SK-N-MC (cell line): ENCODE data around the gene PYCARD.

Experiments
- EZH2 ChIP-seq: fragments of 200-600 bp; sonication (generic); IDR thresholded peaks from one replicate; pipeline ENCODE4 v1.6.1; 2017; ENCODE audit warnings: antibody characterized with exemption
- POLR2AphosphoS5 ChIP-seq: IDR thresholded peaks from 2 replicates; pipeline ENCODE4 v1.6.1; 2012; ENCODE audit warnings: mild to moderate bottlenecking, low read depth, low read length, borderline replicate concordance

DNA sequence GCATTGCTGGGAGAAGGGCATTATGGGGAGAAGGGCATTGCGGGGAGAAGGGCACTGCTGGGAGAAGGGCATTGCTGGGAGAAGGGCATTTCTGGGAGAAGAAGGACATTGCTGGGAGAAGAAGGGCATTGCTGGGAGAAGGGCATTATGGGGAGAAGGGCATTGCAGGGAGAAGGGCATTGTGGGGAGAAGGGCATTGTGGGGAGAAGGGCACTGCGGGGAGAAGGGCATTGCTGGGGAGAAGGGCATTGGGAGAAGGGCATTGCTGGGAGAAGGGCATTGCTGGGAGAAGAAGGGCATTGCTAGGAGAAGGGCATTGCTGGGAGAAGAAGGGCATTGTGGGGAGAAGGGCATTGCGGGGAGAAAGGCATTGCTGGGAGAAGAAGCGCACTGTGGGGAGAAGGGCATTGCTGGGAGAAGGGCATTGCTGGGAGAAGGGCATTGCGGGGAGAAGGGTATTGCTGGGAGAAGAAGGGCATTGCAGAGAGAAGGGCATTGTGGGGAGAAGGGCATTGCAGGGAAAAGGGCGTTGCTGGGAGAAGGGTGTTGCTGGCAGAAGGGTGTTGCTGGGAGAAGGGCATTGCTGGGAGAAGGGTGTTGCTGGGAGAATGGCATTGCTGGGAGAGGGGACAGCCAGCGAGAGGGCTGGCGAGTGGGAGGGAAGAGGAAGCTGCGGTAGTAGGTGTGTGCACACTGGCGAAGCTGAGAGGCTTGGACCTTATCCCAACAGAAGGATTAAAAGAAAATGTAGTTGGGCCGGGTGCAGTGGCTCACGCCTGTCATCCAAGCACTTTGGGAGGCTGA, 19.0 kb upstream of the PYCARD start:
- TF ChIP-seq POLR2AphosphoS5 (no peak), EZH2 (no peak)
